NCI-H345 treated with DMSO at 0.1 percent for 48 hours (cell line): ENCODE data around the gene SLC24A4.
"Not testable (repeated sequence)": the region's sequence is repeated elsewhere in the genome, so short reads cannot be mapped to it uniquely, and the experiment has no call there.

Experiments used
- DNase-seq: peaks from one replicate; lab custom pipeline; 2025; ENCODE audit not compliant: unreplicated experiment; lab: John Stamatoyannopoulos, UW

SLC24A4 gene

DNA sequence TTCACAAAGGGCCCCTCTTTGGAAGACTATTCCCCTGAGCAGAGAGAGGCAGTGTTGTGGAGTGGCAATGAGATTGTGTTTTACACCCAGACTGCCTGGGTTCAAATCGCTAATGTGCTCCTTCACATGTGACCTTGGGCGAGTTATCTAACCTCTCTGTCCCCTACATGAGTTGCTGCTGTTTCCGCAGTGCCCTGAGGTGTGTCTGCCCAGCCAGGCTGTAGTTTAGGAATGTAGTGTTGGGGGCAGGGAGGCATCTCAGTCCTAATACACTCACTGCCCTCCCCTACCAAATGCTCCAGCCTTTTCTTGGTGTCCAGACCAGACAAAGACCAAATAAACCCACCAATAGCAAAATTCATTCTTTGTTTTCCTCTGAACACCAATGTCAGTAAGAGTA lies 78.6 kb downstream of the SLC24A4 start:
- no peak for DNase-seq

DNA sequence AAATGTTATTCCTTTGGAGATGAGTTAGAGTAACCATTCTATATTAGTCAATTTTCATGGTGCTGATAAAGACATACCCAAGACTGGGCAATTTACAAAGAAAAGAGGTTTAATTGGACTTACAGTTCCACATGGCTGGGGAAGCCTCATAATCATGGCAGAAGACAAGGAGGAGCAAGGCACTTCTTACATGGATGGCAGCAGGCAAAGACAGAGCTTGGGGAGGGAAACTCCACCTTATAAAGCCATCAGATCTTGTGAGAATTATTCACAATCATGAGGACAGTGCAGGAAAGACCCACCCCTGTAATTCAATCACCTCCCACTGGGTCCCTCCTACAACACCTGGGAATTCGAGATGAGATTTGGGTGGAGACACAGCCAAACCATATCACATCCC lies 79.5 kb downstream of the SLC24A4 start:
- not testable (repeated sequence) for DNase-seq

GRCh38 chr14:92404018-92404417 lies 81.1 kb downstream of the SLC24A4 start:
- no peak for DNase-seq

- DNase-seq = no peak
These were observed 81.5 kb downstream of the SLC24A4 start for GRCh38 chr14:92404421-92404820.

GRCh38 chr14:92404938-92405337 lies 82.0 kb downstream of the SLC24A4 start:
- DNase-seq = no peak

DNA sequence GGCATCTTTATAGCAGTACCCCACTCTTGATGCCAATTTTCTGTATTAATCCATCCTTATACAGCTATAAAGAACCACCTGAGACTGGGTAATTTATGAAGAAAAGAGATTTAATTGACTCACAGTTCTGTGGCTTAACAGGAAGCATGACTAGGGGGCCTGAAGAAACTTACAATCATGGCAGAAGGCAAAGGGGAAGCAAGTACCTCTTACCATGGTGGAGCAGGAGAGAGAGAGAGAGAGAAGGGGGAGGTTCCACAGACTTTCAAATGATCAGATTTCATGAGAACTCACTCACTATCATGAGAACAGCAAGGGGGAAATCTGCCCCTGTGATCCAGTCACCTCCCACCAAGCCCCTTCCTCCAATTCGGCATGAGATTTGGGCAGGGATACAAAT lies 84.4 kb downstream of the SLC24A4 start:
- no peak for DNase-seq

DNA sequence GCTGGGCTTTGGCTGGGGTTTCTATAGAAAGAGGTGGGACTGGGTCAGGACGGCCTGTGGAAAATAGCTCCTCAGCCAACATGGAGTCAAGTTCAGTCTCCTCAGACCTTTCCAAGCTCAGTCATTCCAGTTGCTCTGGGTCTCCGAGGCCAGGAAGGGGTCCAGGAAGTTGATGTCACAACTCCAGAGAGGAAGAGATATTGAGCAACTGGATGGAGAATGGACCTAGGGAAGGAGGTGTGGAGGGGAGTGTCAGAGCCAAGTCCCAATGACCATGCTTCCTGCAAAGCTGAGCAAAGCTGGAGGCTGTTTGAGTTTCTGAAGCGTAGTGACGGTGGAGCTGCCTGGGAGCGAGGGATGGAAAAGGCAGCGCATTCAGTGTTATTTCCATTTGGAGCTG lies 86.1 kb downstream of the SLC24A4 start:
- no peak for DNase-seq

DNA sequence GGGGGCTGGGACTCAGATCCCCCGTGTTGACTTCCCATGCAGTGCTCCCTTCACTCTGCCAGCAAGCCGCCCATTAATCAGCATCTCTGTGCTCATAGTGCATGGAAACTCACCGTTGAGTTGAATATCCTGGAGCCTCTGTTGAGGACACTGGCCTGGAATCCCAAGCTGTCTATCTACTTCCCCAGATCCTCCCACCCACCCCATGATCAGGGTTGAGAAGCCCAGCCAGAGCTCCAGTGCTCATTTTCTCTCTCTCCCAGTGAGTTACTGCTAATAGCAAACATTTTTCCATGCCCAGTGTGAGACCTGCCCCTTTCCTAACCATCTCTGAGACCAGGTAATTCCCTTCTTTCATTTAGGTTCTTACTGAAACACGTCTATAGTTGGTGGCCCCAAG lies 88.2 kb downstream of the SLC24A4 start:
- DNase-seq = no peak

DNA sequence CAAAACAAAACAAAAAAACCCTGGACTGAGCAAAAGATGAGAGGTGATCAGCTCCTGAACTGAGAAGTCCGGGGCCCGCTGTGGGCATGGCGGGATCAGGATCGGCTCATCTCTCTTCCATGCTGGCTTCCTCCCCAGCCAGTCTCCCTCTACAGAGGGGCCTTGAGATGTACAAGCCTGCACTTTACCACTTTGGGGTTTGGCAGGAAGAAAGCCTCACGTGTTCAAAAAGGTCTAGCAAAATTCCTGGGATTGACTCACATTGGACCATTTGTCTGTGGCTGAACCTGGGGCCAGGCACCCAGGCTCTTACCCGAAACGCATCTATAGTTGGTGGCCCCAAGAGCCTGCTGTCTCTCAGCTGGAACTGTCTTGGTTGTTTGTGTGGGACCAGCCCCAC lies 89.0 kb downstream of the SLC24A4 start:
- no peak for DNase-seq

GRCh38 chr14:92412912-92413311 lies 89.9 kb downstream of the SLC24A4 start:
- no peak for DNase-seq

DNA sequence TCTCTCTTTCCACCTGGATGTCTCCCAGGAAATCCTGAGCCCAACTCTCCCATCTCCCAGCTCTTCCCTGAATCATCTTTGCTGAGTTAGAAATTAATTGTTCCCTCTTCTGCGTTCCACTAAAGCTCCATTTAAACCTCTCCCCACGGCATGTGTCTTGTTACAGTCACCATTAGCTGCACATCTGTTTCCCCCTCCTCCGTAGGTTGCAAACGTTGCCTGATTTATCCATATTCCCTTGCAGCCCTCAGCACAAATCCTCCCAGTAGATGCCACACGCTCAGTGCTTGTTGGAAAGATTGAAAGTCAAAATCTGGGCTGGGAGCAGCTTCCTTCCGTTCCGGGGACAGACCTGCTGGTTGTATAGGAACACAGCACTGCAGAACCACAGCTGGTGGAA lies 90.4 kb downstream of the SLC24A4 start:
- no peak for DNase-seq

- no peak for DNase-seq
These were observed 91.9 kb downstream of the SLC24A4 start for GRCh38 chr14:92414690-92415445.

- no peak for DNase-seq
These were observed 93.0 kb downstream of the SLC24A4 start for GRCh38 chr14:92415969-92416368.

DNA sequence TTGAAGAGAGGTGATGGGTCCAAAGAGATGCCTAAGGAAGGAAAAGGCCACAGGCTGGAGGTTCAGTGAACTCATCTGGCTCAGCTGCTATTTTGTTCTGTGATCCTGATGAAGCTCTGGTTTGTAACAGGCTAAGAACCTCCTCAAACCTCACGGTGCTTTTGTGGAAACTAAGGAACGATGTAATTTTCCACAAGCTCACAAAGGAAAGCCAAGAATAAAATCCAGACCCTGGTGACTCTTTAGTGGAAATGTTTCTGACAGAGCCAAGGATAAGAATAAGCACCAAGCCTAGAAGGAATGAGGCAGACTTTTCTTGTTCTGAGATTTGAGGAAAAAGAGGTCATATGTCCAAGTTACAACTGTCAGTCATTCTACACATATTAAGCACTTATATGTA lies 93.6 kb downstream of the SLC24A4 start:
- no peak for DNase-seq

- no peak for DNase-seq
These were observed 94.8 kb downstream of the SLC24A4 start for GRCh38 chr14:92417759-92418158.

DNA sequence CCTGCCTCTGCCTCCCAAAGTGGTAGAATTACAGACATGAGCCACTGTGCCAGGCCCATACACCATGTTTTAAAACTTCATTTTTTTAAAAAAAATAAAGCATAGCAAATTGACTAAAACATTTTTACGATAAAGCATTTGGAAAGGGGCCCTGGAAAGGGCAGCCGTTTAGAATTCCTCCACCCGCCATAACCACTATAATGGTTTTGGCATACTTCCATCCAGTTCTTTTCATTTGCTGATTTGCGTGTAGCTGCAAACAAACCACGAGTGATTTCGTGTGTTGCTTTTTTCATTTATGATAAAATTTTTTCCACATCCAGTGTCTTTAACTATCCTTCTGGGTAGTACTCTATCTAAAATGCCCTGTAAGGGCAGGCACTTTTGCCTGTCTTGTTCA lies 98.8 kb downstream of the SLC24A4 start:
- no peak for DNase-seq

GRCh38 chr14:92425101-92425500 lies 102.1 kb downstream of the SLC24A4 start:
- DNase-seq = no peak

GRCh38 chr14:92426237-92426636 lies 103.3 kb downstream of the SLC24A4 start:
- DNase-seq = no peak

DNA sequence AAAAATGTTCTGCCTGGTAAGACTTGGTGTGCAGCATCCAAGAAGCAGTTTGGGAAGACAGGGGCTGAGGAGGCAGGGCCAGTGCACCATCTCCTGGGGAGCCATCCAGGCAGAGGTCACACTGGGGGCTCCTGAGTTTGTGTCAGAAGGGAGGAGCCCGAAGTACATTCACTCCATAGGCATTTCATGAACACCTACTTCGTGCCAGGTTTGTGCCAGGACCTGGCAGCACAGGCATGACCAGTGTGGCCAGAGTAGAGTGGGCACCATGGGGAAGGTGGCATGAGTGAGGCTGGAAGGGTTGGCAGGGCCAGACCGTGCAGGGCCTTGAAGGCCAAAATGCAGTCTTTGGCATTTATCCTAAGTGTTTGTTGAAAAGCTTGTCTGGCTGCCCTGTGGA lies 104.1 kb downstream of the SLC24A4 start:
- DNase-seq = no peak

- DNase-seq = no peak
These were observed 107.7 kb downstream of the SLC24A4 start for GRCh38 chr14:92430686-92431085.

DNA sequence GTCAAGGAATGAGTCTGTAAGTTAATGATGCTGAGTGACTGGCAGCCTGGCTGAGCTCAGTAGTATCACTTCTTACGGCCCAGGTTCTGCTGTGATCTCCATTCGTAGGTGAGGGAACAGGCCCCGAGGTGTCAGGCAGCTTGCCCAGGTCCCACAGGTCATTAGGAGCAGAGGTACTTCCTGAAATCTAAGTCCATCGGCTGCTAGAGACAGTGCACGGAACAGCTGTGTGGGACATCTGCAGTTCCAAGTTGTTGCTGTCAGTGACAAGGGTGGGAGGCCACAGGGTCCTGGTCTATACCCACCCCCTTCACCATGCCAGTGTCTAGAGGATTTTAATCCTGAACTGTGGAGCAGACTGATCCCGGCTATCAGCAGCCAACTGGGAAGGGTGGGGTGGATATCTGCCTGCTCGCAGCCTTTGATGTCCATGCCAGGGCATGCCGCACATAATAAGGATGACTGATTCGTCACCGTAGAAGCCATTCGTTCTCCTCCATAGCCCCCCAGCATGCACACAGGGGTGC lies 108.3 kb downstream of the SLC24A4 start:
- DNase-seq = no peak

- no peak for DNase-seq
These were observed 110.4 kb downstream of the SLC24A4 start for GRCh38 chr14:92433407-92433806.

- no peak for DNase-seq
These were observed 112.2 kb downstream of the SLC24A4 start for GRCh38 chr14:92435154-92435553.
